H1 (cell line): ENCODE data around the gene TFG. TPM values are rescaled to one million over a fixed set of nuclear protein-coding genes. Genes with fewer than 3 reads are reported as not detected.

Experiments
- CTCF ChIA-PET: fragments of 300-600 bp; sonication (Branson Sonifier 250); formaldehyde crosslinking; loops from one replicate; lab custom pipeline; 2021; ENCODE audit not compliant: partially characterized antibody; lab: Charles Lee
- POLR2A ChIA-PET: fragments of 300-600 bp; sonication (Branson Sonifier 250); formaldehyde crosslinking; loops from one replicate; lab custom pipeline; 2021; ENCODE audit warnings: inconsistent platforms; ENCODE audit not compliant: partially characterized antibody; lab: Charles Lee
- DNase-seq, 2 experiments: peaks; one replicate each; pipeline versions ENCODE4 v3.0.0 to v3.0.0-alpha.2; 2010 to 2022; ENCODE audit warnings: low spot score in 2 of 2, low read depth in 1 of 2, mixed read lengths in 1 of 2
- FAIRE-seq: peaks from 2 replicates; lab custom pipeline; 2011; peaks lifted over from hg19 to GRCh38; lab: Jason Lieb, UNC
- H2AFZ ChIP-seq: 2 replicates; pipeline ENCODE4 v1.8.1; 2012; ENCODE audit warnings: low read length, inconsistent platforms
- H2AK5ac ChIP-seq: 2 replicates; pipeline ENCODE4 v1.6.1; 2013; ENCODE audit warnings: low read depth, low read length
- H2BK120ac ChIP-seq: replicated peaks from 2 replicates; pipeline ENCODE3; 2013; ENCODE audit warnings: low read depth, low read length, inconsistent platforms
- H2BK12ac ChIP-seq: 2 replicates; pipeline ENCODE4 v1.6.1; 2013; ENCODE audit warnings: low read depth, low read length
- H2BK15ac ChIP-seq: 2 replicates; pipeline ENCODE4 v1.6.1; 2013; ENCODE audit warnings: low read length
- H2BK20ac ChIP-seq: 2 replicates; pipeline ENCODE4 v1.6.1; 2013; ENCODE audit warnings: low read length
- H2BK5ac ChIP-seq: 2 replicates; pipeline ENCODE4 v1.6.1; 2013; ENCODE audit warnings: low read depth, low read length
- H3K14ac ChIP-seq: 2 replicates; pipeline ENCODE4 v1.6.1; 2013; ENCODE audit warnings: inconsistent platforms; ENCODE audit not compliant: insufficient read length
- H3K18ac ChIP-seq: 2 replicates; pipeline ENCODE4 v1.6.1; 2013; ENCODE audit warnings: low read length; ENCODE audit errors: extremely low read depth
- H3K23ac ChIP-seq: 2 replicates; pipeline ENCODE4 v1.6.1; 2013; ENCODE audit warnings: inconsistent platforms; ENCODE audit not compliant: insufficient read length
- H3K23me2 ChIP-seq: 2 replicates; pipeline ENCODE4 v1.6.1; 2013; ENCODE audit warnings: low read depth, low read length
- H3K27ac ChIP-seq: 2 replicates; pipeline ENCODE4 v1.6.1; 2011; ENCODE audit warnings: low read depth, low read length, inconsistent platforms
- H3K27me3 ChIP-seq, 4 experiments: replicated peaks in 1 of 4; 1 replicate in 1 of 4; 2 replicates in 3 of 4; pipeline versions ENCODE4 v1.6.1 to v1.8.1; 2011 to 2013; ENCODE audit warnings: low read length in 3 of 4, mild to moderate bottlenecking in 3 of 4, inconsistent platforms in 2 of 4, mixed read lengths in 2 of 4, moderate library complexity in 1 of 4; ENCODE audit not compliant: control insufficient read depth in 3 of 4, insufficient read depth in 3 of 4; ENCODE audit errors: extremely low read depth in 1 of 4
- H3K36me3 ChIP-seq, 4 experiments: 2 replicates each; pipeline versions ENCODE4 v1.6.1 to v1.8.1; 2011 to 2013; ENCODE audit warnings: mild to moderate bottlenecking in 4 of 4, low read length in 3 of 4, moderate library complexity in 2 of 4, control low read depth in 1 of 4, inconsistent platforms in 1 of 4; ENCODE audit not compliant: insufficient read depth in 4 of 4, control insufficient read depth in 2 of 4
- H3K4ac ChIP-seq: replicated peaks from 2 replicates; pipeline ENCODE3; 2013; ENCODE audit warnings: low read length, low read depth, mixed read lengths, inconsistent platforms; ENCODE audit not compliant: insufficient read length
- H3K4me1 ChIP-seq, 4 experiments: replicated peaks in 1 of 4; 1 replicate in 1 of 4; 2 replicates in 3 of 4; pipeline versions ENCODE4 v1.6.1 to v1.8.1; 2011 to 2013; ENCODE audit warnings: low read length in 3 of 4, inconsistent platforms in 2 of 4, mixed read lengths in 1 of 4; ENCODE audit not compliant: insufficient read depth in 4 of 4, control insufficient read depth in 3 of 4
- H3K4me2 ChIP-seq, 2 experiments: 2 replicates each; pipeline versions ENCODE4 v1.6.1 to v1.8.1; 2011 to 2013; ENCODE audit warnings: low read depth in 2 of 2, low read length in 2 of 2, control low read depth in 1 of 2, inconsistent platforms in 1 of 2, mild to moderate bottlenecking in 1 of 2; ENCODE audit not compliant: insufficient read depth in 1 of 2
- H3K4me3 ChIP-seq, 4 experiments: fragments of 200-600, 300-600 bp in 1 of 4; sonication (generic), shearing (Covaris generic), sonication (Bioruptor Twin) in 1 of 4; 2 replicates each; pipeline versions ENCODE4 v1.5.1 to v1.8.1; 2011 to 2016; ENCODE audit warnings: low read length in 4 of 4, low read depth in 3 of 4, control low read depth in 2 of 4, inconsistent platforms in 2 of 4, mild to moderate bottlenecking in 2 of 4, mixed read lengths in 1 of 4, moderate library complexity in 1 of 4; ENCODE audit not compliant: insufficient read depth in 2 of 4; ENCODE audit errors: extremely low read depth in 1 of 4
- H3K56ac ChIP-seq: replicated peaks from 2 replicates; pipeline ENCODE3; 2013; ENCODE audit warnings: low read depth, mild to moderate bottlenecking, mixed read lengths, low read length, inconsistent platforms; ENCODE audit not compliant: insufficient read length
- H3K79me1 ChIP-seq: 2 replicates; pipeline ENCODE4 v1.6.1; 2013; ENCODE audit warnings: low read depth, low read length, control low read depth
- H3K79me2 ChIP-seq, 2 experiments: 2 replicates each; pipeline versions ENCODE4 v1.6.1 to v1.8.1; 2012 to 2013; ENCODE audit warnings: low read length in 2 of 2, mild to moderate bottlenecking in 2 of 2, inconsistent platforms in 1 of 2; ENCODE audit not compliant: insufficient read depth in 2 of 2, control insufficient read depth in 1 of 2
- H3K9ac ChIP-seq, 4 experiments: replicated peaks in 1 of 4; 1 replicate in 1 of 4; 2 replicates in 3 of 4; pipeline versions ENCODE4 v1.6.1 to v1.8.1; 2011 to 2013; ENCODE audit warnings: low read depth in 3 of 4, low read length in 3 of 4, control low read depth in 2 of 4, mild to moderate bottlenecking in 2 of 4, moderate library complexity in 2 of 4, inconsistent platforms in 1 of 4; ENCODE audit errors: extremely low read depth in 1 of 4
- H3K9me3 ChIP-seq, 2 experiments: 2 replicates each; pipeline versions ENCODE4 v1.6.1 to v1.8.1; 2012 to 2013; ENCODE audit warnings: mild to moderate bottlenecking in 2 of 2, moderate library complexity in 2 of 2, control low read depth in 1 of 2, inconsistent platforms in 1 of 2, low read depth in 1 of 2, low read length in 1 of 2, mixed read lengths in 1 of 2; ENCODE audit not compliant: insufficient read depth in 2 of 2
- H4K20me1 ChIP-seq, 2 experiments: replicated peaks in 1 of 2; 2 replicates each; pipeline versions ENCODE3 to v1.8.1; 2011 to 2013; ENCODE audit warnings: inconsistent platforms in 2 of 2, low read length in 2 of 2, mild to moderate bottlenecking in 1 of 2; ENCODE audit not compliant: insufficient read depth in 2 of 2, control insufficient read depth in 1 of 2
- H4K5ac ChIP-seq: 2 replicates; pipeline ENCODE4 v1.6.1; 2013; ENCODE audit warnings: low read length, low read depth, mixed read lengths, inconsistent platforms; ENCODE audit not compliant: insufficient read length
- H4K8ac ChIP-seq: 2 replicates; pipeline ENCODE4 v1.8.0; 2013; ENCODE audit warnings: mild to moderate bottlenecking, moderate library complexity, low read length, inconsistent platforms; ENCODE audit not compliant: insufficient read depth; ENCODE audit errors: extremely low read depth
- H4K91ac ChIP-seq: replicated peaks from 2 replicates; pipeline ENCODE3; 2013; ENCODE audit warnings: low read length, mixed read lengths, inconsistent platforms; ENCODE audit not compliant: insufficient read length
- BCL11A ChIP-seq, 2 experiments: IDR thresholded peaks; one replicate each; pipeline ENCODE4 v1.6.1; 2011; ENCODE audit warnings: low read depth in 2 of 2, low read length in 2 of 2, mild to moderate bottlenecking in 2 of 2
- CEBPB ChIP-seq: IDR thresholded peaks from 2 replicates; pipeline ENCODE4 v1.6.1; 2012; ENCODE audit warnings: low read depth, low read length
- CTBP2 ChIP-seq: IDR thresholded peaks from 2 replicates; pipeline ENCODE4 v1.7.0; 2011; ENCODE audit warnings: borderline replicate concordance, mild to moderate bottlenecking, moderate library complexity, mixed read lengths, low read length; ENCODE audit not compliant: insufficient read depth, insufficient read length
- FOSL1 ChIP-seq: IDR thresholded peaks from 2 replicates; pipeline ENCODE4 v1.6.1; 2011; ENCODE audit warnings: mild to moderate bottlenecking, low read depth, low read length, moderate library complexity; ENCODE audit not compliant: insufficient read depth
- HDAC2 ChIP-seq, 2 experiments: fragments of 300-600 bp in 1 of 2; sonication (generic) in 1 of 2; IDR thresholded peaks; 2 replicates each; pipeline ENCODE4 v1.6.1; 2011 to 2012; ENCODE audit warnings: low read depth in 2 of 2, low read length in 2 of 2, mild to moderate bottlenecking in 2 of 2, moderate library complexity in 2 of 2, borderline replicate concordance in 1 of 2, inconsistent platforms in 1 of 2
- HDAC6 ChIP-seq: IDR thresholded peaks from one replicate; pipeline ENCODE4 v1.7.1; 2012; ENCODE audit warnings: low read depth, mild to moderate bottlenecking, inconsistent platforms, low read length, moderate library complexity
- JUN ChIP-seq: IDR thresholded peaks from 2 replicates; pipeline ENCODE4 v1.6.1; 2011; ENCODE audit warnings: low read depth, mild to moderate bottlenecking, improper control_type of control experiment, low read length
- NANOG ChIP-seq: IDR thresholded peaks from 2 replicates; pipeline ENCODE4 v1.6.1; 2011; ENCODE audit warnings: low read length, low read depth, mild to moderate bottlenecking, inconsistent platforms; ENCODE audit not compliant: insufficient read depth, poor library complexity, severe bottlenecking
- NRF1 ChIP-seq: IDR thresholded peaks from 2 replicates; pipeline ENCODE4 v1.6.1; 2011; ENCODE audit warnings: mild to moderate bottlenecking, low read depth, low read length, improper control_type of control experiment
- PHF8 ChIP-seq: fragments of 200-600 bp; sonication (generic); conservative IDR thresholded peaks from 2 replicates; pipeline ENCODE4 v1.7.1; 2012; ENCODE audit warnings: low read depth, mild to moderate bottlenecking, inconsistent platforms, low read length, moderate library complexity
- POLR2A ChIP-seq, 2 experiments: IDR thresholded peaks; 1 replicate in 1 of 2; 2 replicates in 1 of 2; pipeline ENCODE4 v1.6.1; 2011; ENCODE audit warnings: low read depth in 2 of 2, low read length in 2 of 2, mild to moderate bottlenecking in 2 of 2; ENCODE audit errors: control extremely low read depth in 1 of 2
- SIX5 ChIP-seq: IDR thresholded peaks from 2 replicates; pipeline ENCODE4 v1.6.1; 2011; ENCODE audit warnings: mild to moderate bottlenecking, low read depth, low read length
- TAF1 ChIP-seq: IDR thresholded peaks from 2 replicates; pipeline ENCODE4 v1.6.1; 2011; ENCODE audit warnings: mild to moderate bottlenecking, low read depth, low read length
- TBP ChIP-seq: IDR thresholded peaks from 2 replicates; pipeline ENCODE4 v1.6.1; 2011; ENCODE audit warnings: low read depth, low read length, improper control_type of control experiment
- TEAD4 ChIP-seq: IDR thresholded peaks from 2 replicates; pipeline ENCODE4 v1.6.1; 2012; ENCODE audit warnings: low read depth, low read length, inconsistent platforms, mixed read lengths
- YY1 ChIP-seq: IDR thresholded peaks from 2 replicates; pipeline ENCODE4 v1.6.1; 2011; ENCODE audit warnings: low read depth, mild to moderate bottlenecking, low read length
- WGBS, 2 experiments: shearing (Covaris generic) in 1 of 2; methylation state at CpG; one replicate each; pipeline versions ENCODE4 v1.1.6 to v1.1.7; 2013 to 2015; ENCODE audit warnings: low lambda C conversion rate in 2 of 2, mixed read lengths in 2 of 2, inconsistent platforms in 1 of 2, low coverage in 1 of 2, missing lambda C conversion rate in 1 of 2; ENCODE audit not compliant: insufficient replicate concordance in 2 of 2, insufficient coverage in 1 of 2, insufficient read length in 1 of 2; ENCODE audit errors: extremely low coverage in 1 of 2, missing lambda C conversion rate in 1 of 2; 5-methylcytosine and 5-hydroxymethylcytosine counted together
- polyA plus RNA-seq, 7 experiments: library from polyadenylated mRNA; depleted of rRNA in 3 of 7; stranded (reverse) in 5 of 7; unstranded in 2 of 7; fragments of >200 nt in 5 of 7; fragments of 200-250 nt in 2 of 7; gene quantifications; 1 replicate in 5 of 7; 2 replicates in 1 of 7; 4 replicates in 1 of 7; pipeline versions ENCODE4 v1.2.1 to v1.2.3, GENCODE V29; 2011 to 2013; ENCODE audit warnings: missing spikeins in 2 of 7, mixed read lengths in 2 of 7
- total RNA-seq: library from RNA; stranded (reverse); fragmentation: NEBNext Ultra II Directional; extraction: Animal tissue kit (Norgen Biotek cat#: 25700); gene quantifications from 2 replicates; pipeline ENCODE4 v1.2.1, GENCODE V29; 2021

Gene TFG
- total and polyA plus RNA-seq, 2 of the 8 experiments (the other 6 are each of a cell fraction or from before 2014, with no cell fraction given): 81.9 to 98.4 TPM

GRCh38 chr3:100665230-100665629 is 44.1 kb upstream of the TFG start:
- Histone ChIP-seq H2BK20ac (no peak overlapping the region), H3K4me3 (no peak overlapping the region), H2BK12ac (no peak overlapping the region), H4K91ac (no peak overlapping the region), H3K4me2 (no peak overlapping the region), H3K79me1 (no peaks in the 10 kb centered on the region), H3K79me2 (no peaks in the 10 kb centered on the region), H3K9ac (no peak overlapping the region), H2AK5ac (no peak overlapping the region), H3K23ac (no peak overlapping the region), H3K27me3 (no peaks in the 10 kb centered on the region), H3K14ac (no peak overlapping the region), H4K20me1 (no peaks in the 10 kb centered on the region), H4K8ac (no peak overlapping the region), H2BK5ac (no peak overlapping the region), H2AFZ (no peak overlapping the region), H3K4me1 (no peaks in the 10 kb centered on the region), H3K23me2 (no peaks in the 10 kb centered on the region), H3K27ac (no peak overlapping the region), H4K5ac (no peak overlapping the region), H3K18ac (no peak overlapping the region), H2BK120ac (no peak overlapping the region), H3K4ac (no peak overlapping the region), H2BK15ac (no peak overlapping the region), H3K36me3 (no peaks in the 10 kb centered on the region), H3K9me3 (no peaks in the 10 kb centered on the region), H3K56ac (no peak overlapping the region)
- FAIRE-seq: peak; percentile 39
- DNase-seq: no peak
- WGBS, 2 experiments: 76% methylated on average over 7 of the region's 7 CpGs; no CpG with 5 or more reads in 1 of the 2 experiments
- CTCF ChIA-PET: interaction anchor here (1.0 kb wide), 1 partner anchor 103 kb away, joined by 3 read pairs; no protein-coding TSS in a partner anchor
- POLR2A ChIA-PET: no interaction called here
- TF ChIP-seq NANOG: no peak
- TF ChIP-seq CTBP2: no peak
- TF ChIP-seq HDAC6: no peak
- no peak for TF ChIP-seq YY1
- no peak for TF ChIP-seq TAF1
- no peak for TF ChIP-seq TBP
- no peak for TF ChIP-seq PHF8
- TF ChIP-seq TEAD4: no peak
- TF ChIP-seq HDAC2 (IDR thresholded peaks at IDR 0.05; ENCODE audit: borderline replicate concordance in 1 of 2, low read depth in 2 of 2, low read length in 2 of 2): no peak
- no peak for TF ChIP-seq CEBPB
- no peak for TF ChIP-seq SIX5
- no peak for TF ChIP-seq POLR2A (IDR thresholded peaks at IDR 0.05; ENCODE audit: control extremely low read depth in 1 of 2, low read depth in 2 of 2, low read length in 2 of 2)
- no peak for TF ChIP-seq NRF1
- TF ChIP-seq JUN: no peak
- TF ChIP-seq FOSL1: no peak
- TF ChIP-seq BCL11A (IDR thresholded peaks at IDR 0.05; ENCODE audit: low read depth in 2 of 2, low read length in 2 of 2): no peak
